ENCODE results near the gene IFT52.

Gene IFT52

DNA sequence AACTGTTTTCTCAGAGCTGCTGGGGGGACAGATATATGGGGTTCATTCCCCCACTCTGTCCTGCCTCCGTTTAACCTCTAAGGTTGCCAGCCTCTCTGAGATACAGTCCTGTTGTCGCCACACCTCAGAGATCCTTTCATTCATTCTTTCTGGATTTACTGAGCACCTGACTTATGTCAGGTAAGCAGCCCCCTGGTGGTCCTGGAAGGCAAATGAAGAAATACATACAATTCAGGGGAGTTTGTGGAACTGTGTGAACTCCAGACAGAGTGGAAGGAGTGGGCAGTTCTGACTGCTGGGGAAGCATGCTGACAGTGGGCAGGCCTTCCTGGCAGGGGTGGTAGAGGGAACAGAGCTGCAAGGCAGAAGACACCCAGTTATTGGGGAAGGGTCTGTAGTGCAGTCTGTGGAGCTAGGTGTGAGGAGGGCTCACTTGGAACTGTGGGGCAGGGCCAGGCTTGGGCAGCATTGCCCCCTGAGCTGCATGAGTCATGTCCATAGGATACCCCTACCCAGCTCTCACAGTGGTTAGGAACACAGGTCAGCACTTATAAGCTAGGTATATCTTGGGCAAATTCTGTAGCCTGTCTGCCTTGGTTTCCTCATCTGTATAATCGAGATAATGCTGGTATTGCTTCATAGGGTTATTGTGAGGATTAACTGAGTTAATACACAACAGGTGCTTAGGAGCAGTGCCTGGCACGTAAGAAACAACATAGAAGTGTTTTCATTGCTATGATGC, 44.7 kb upstream of the IFT52 start:
- no peak for DNase-seq (ENCODE audit: low spot score)
- TF ChIP-seq, protein P1, sequence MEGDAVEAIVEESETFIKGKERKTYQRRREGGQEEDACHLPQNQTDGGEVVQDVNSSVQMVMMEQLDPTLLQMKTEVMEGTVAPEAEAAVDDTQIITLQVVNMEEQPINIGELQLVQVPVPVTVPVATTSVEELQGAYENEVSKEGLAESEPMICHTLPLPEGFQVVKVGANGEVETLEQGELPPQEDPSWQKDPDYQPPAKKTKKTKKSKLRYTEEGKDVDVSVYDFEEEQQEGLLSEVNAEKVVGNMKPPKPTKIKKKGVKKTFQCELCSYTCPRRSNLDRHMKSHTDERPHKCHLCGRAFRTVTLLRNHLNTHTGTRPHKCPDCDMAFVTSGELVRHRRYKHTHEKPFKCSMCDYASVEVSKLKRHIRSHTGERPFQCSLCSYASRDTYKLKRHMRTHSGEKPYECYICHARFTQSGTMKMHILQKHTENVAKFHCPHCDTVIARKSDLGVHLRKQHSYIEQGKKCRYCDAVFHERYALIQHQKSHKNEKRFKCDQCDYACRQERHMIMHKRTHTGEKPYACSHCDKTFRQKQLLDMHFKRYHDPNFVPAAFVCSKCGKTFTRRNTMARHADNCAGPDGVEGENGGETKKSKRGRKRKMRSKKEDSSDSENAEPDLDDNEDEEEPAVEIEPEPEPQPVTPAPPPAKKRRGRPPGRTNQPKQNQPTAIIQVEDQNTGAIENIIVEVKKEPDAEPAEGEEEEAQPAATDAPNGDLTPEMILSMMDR (IDR thresholded peaks at IDR 0.05): no peak
- H3K4me3 ChIP-seq: no peak overlapping the region
- no peak overlapping the region for H3K27ac ChIP-seq

DNA sequence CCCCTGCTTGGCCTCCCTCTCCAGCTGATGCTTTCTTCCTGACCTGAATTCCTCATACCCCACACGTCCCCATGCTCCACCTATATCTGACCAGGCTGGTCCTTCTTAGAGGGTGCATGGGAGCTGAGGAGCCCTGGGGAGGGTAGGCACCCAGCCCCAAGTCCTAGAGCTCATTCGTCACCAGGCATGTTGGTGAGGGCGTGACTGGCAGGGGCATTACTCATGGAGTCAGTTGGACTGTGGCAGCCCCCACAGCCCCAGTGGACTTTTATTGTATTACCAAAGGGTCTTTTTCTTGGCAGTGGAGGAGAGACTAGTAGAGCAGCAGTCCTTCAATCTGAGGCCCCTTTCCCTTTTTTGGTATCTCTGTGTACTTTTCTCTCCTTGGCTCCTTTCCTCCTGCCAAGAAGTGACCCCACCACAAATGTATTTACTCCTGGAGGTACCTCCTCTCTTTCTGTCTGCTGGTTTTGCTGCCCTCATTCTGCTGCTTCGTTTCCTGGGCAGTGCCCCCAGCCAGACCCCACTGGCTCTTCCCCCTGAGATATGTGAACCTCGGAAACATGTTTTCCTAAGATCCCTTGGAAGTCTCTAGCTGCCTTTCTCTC, 42.4 kb upstream of the IFT52 start:
- H3K27ac ChIP-seq: no peak overlapping the region
- DNase-seq (ENCODE audit: low spot score): no peak
- TF ChIP-seq, protein P1 (IDR thresholded peaks at IDR 0.05): no peak
- H3K4me3 ChIP-seq: no peak overlapping the region

DNA sequence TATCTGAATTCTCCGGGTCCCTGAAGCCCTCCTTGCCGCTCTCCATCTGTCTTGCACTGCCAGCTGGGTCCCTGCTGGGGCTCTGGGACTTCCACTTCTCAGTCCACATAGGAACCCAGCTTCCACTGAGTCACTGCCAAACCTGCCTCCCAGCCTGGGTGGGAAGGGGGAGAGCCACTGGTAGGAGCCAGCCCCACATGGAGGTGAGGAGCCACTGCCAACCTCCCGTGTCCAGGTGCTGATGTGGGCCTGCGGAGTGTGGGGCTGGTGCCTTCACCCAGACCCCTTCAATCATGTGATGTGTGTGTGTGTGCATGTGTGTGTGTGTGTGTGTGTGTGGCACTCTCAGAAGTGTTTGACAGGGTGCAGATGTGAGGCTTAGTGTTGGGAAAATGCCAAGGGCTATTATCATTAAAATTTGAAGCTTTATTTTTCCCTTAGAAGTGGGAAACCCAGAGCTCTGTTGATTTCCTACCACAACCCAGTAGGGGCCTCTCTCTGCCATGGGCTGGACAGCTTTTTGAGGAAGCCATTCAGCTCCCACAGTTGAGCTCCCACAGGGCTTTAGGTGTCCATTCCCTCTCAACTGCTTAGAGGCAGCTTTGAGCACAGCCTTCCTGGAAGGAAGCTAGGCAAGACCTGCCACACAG, 41.2 kb upstream of the IFT52 start:
- Histone ChIP-seq H3K27ac (no peak overlapping the region), H3K4me3 (no peak overlapping the region)
- DNase-seq (ENCODE audit: low spot score): no peak
- TF ChIP-seq, protein P1 (IDR thresholded peaks at IDR 0.05): no peak

DNA sequence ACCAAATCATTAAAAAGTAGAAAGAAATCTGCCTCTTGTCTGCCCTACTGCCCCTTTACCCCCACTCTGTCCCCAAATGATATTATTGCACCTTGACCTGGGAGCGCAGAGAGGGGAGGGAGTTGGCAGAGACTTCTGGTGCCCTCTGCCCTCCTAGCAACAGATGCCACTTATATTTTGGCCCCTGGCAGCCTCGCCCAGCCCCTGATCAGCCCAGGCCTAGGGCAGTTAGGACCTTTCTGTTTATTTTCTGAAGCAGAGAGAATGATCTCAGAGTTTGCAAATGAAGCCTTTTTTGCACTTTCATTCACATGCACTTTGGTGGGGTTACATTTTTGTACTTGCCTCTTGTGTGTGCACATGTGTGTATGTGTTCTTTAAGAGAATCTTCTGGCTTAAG, 40.3 kb upstream of the IFT52 start:
- no peak overlapping the region for H3K27ac ChIP-seq
- TF ChIP-seq, protein P1 (IDR thresholded peaks at IDR 0.05): no peak
- no peak for DNase-seq (ENCODE audit: low spot score)
- no peak overlapping the region for H3K4me3 ChIP-seq

DNA sequence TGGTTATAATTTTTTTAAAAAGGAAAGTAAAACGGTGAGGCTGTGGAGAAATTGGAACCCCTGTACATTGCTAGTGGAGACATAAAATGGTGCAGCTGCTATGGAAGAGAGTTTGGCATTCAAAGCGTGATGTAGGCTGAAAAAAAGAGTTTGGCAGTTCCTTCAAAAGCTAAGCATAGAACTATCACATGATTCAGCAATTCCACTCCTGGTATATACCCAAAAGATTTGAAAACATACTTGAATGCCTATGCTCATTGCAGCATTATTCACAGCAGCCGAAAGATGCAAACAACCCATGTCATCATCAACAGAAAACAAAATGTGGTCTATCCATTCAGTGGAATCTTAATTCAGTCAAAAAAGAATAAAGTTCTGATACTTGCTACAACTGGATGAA, 36.4 kb upstream of the IFT52 start:
- no peak for DNase-seq (ENCODE audit: low spot score)
- TF ChIP-seq, protein P1 (IDR thresholded peaks at IDR 0.05): no peak
- Histone ChIP-seq H3K27ac (no peak overlapping the region), H3K4me3 (no peak overlapping the region)

DNA sequence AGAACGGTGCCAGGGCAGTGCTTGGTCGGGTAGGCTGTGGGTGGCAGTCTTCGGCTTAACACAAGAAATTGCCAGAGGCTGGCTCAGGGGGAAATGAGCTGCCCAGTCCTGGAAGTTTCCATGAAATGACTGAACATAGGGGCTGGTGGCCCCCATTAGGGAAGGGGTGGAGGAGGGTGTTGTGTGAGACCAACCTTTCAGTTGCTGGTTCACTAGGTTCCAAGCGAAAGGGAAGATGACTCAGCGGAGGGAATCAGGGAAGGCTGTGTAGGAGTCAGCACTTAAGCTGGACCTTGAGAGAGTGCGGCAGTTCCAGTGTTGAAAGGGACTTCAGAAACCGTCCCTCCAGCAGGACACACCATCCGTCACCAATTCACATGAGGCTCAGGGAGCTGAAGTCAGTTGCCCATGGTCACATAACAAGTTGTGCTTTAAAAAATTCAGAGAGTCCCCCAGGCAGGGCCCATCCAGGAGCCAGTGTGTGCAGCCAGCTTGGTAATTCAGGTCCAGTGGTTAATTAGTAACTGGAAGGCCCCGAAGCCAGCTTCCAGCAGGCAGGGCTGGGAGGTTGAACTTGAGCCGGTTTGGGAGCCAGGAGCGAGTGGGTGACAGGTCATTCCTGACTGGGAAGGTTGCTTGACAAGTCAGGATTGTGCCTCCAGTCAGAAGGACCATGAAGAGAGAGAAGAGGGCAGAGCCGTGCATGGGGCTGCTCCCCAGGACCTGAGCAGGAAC, 32.2 kb upstream of the IFT52 start, which contains the start of gene SGK2:
Gene SGK2, plus strand, starts transcription at position 616 of the 735 bp plus-strand sequence. CDS start 7,469 bp downstream, outside the sequence.
- no peak for DNase-seq (ENCODE audit: low spot score)
- TF ChIP-seq, protein P1 (IDR thresholded peaks at IDR 0.05): no peak

More for the DNA sequence above, 32.2 kb upstream of the IFT52 start, which contains the start of gene SGK2:
- Histone ChIP-seq H3K27ac (no peak within 1 kb of the TSS), H3K4me3 (no peak within 1 kb of the TSS)
